HEK293T (cell line): Measurements from ENCODE around the gene CCDC97.
A peak's percentile ranks its signal among the peaks of the same experiment; 100 is the strongest.

Experiments used
- ARNT ChIP-seq: fragments of 450-650 bp; IDR thresholded peaks from 2 replicates; pipeline ENCODE4 v1.6.1; 2017; ENCODE audit warnings: mild to moderate bottlenecking
- BHLHE40 ChIP-seq: fragments of 450-650 bp; IDR thresholded peaks from 2 replicates; pipeline ENCODE4 v1.6.1; 2016; ENCODE audit warnings: mild to moderate bottlenecking, moderate library complexity, borderline replicate concordance
- CTBP1 ChIP-seq: fragments of 450-650 bp; IDR thresholded peaks from 2 replicates; pipeline ENCODE4 v1.6.1; 2016; ENCODE audit warnings: borderline replicate concordance
- ELF4 ChIP-seq: fragments of 450-650 bp; IDR thresholded peaks from 2 replicates; pipeline ENCODE4 v1.6.1; 2017; ENCODE audit warnings: antibody characterized with exemption
- FOXA1 ChIP-seq: fragments of 450-650 bp; IDR thresholded peaks from 2 replicates; pipeline ENCODE4 v1.6.1; 2016; ENCODE audit warnings: mild to moderate bottlenecking
- FOXK2 ChIP-seq: fragments of 450-650 bp; IDR thresholded peaks from 2 replicates; pipeline ENCODE4 v1.6.1; 2016; ENCODE audit warnings: mild to moderate bottlenecking
- FOXM1 ChIP-seq: fragments of 450-650 bp; IDR thresholded peaks from 2 replicates; pipeline ENCODE4 v1.6.1; 2017; ENCODE audit warnings: mild to moderate bottlenecking, borderline replicate concordance
- HDGF ChIP-seq: fragments of 450-650 bp; IDR thresholded peaks from 2 replicates; pipeline ENCODE4 v1.6.1; 2017; ENCODE audit warnings: antibody characterized with exemption, borderline replicate concordance
- L3MBTL2 ChIP-seq: fragments of 450-650 bp; conservative IDR thresholded peaks from 2 replicates; pipeline ENCODE4 v1.6.1; 2016; ENCODE audit warnings: mild to moderate bottlenecking
- LEF1 ChIP-seq: fragments of 450-650 bp; IDR thresholded peaks from 2 replicates; pipeline ENCODE4 v1.6.1; 2017; ENCODE audit warnings: mild to moderate bottlenecking, borderline replicate concordance
- NFRKB ChIP-seq: fragments of 450-650 bp; IDR thresholded peaks from 2 replicates; pipeline ENCODE4 v1.6.1; 2016; ENCODE audit warnings: mild to moderate bottlenecking, moderate library complexity
- SP1 ChIP-seq: fragments of 450-650 bp; IDR thresholded peaks from 2 replicates; pipeline ENCODE4 v1.6.1; 2017
- SUZ12 ChIP-seq: fragments of 450-650 bp; IDR thresholded peaks from 2 replicates; pipeline ENCODE4 v1.6.1; 2016; ENCODE audit warnings: mild to moderate bottlenecking
- TARDBP ChIP-seq: fragments of 450-650 bp; IDR thresholded peaks from 2 replicates; pipeline ENCODE4 v1.6.1; 2016

- no peak for TF ChIP-seq SP1
- no peak for TF ChIP-seq FOXA1
- TF ChIP-seq CTBP1, result peak; percentile 72; the same call in 1 of the 2 replicates
- TF ChIP-seq ELF4, result peak; percentile 50; the same call in 1 of the 2 replicates
- TF ChIP-seq FOXM1, result peak; percentile 8; the same call in 1 of the 2 replicates
- TF ChIP-seq TARDBP, result peak; percentile 88
- no peak for TF ChIP-seq SUZ12
- TF ChIP-seq HDGF, result no peak
- no peak for TF ChIP-seq BHLHE40
- no peak for TF ChIP-seq FOXK2
- TF ChIP-seq ARNT, result no peak
- TF ChIP-seq NFRKB, result no peak
- TF ChIP-seq LEF1, result no peak
- TF ChIP-seq L3MBTL2, result peak; percentile 34
Measured at GRCh38 chr19:41310033-41310831, at the start of gene CCDC97.
